CD4-positive, alpha-beta T cell treated with Interleukin-2 at 100 ng/mL for 4 hours (primary cell): Measurements from ENCODE around the gene LMBRD1.
"Not testable (repeated sequence)": the region's sequence is repeated elsewhere in the genome, so short reads cannot be mapped to it uniquely, and the experiment has no call there.

Experiments used
- DNase-seq: peaks from one replicate; pipeline ENCODE4 v3.0.0-alpha.2; 2020; ENCODE audit warnings: low spot score

LMBRD1 gene

DNA sequence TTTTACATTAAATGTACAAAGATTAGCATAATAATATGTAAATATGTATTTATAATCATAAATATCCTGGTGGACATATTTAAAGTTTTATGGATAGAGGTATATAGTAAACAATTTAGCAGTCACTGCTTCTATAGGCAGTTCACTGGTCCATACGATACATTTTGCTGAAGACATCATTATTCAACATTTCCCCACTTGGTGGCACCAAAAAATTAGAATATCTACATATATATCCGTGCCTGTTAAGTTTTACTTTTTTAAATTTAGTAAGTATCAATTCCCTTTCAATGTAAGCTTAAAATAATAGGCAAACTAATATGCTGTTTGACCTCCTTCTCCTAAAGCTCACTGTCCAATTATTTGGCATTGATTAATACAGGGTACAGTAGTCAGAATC is 64.2 kb downstream of the LMBRD1 start:
- peak; percentile 35 for DNase-seq

DNA sequence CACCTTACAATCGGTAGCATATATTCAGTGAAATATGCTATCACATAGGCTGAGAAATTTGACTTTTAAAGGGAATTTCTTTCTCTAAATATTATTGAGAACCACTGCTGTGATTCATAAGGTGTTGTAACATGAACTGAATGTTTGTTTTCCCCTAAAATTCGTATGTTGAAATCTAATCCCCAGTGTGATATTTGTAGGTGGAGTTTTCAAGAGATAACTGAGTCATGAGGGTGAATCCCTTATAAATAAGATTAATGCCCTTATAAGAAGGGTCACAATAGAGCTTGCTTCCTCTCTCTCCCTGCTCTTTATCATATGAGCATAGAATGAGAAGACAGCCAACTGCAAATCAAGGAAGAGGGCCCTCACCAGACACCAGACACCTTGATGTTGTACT is 64.8 kb downstream of the LMBRD1 start:
- no peak for DNase-seq

DNA sequence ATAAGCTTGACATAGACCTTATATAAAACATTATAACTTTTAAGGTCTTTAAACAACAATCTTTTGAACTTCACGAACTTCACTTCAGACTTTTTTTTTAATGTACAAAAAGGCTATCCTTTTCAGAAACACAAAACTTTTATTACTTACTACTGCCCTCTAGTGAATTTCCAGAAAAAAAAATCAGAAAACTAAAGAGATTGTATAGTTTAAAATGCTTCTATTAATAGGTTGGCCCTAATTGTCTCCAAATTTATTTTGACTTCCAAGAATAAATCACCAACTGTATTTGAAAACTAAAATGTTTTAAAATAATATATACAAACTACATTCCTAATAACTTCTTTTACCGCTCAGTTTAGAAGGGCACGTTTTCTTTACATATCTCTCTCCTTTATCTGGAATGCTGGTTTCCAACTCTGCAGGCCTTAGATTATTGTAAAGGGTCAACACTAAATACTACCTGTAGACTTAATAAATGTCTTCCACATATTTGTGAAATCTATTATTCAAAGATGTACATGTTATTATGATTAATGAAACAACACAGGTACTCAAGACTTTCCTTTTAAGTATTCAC is 66.8 kb downstream of the LMBRD1 start:
- DNase-seq, result peak; percentile 5

DNA sequence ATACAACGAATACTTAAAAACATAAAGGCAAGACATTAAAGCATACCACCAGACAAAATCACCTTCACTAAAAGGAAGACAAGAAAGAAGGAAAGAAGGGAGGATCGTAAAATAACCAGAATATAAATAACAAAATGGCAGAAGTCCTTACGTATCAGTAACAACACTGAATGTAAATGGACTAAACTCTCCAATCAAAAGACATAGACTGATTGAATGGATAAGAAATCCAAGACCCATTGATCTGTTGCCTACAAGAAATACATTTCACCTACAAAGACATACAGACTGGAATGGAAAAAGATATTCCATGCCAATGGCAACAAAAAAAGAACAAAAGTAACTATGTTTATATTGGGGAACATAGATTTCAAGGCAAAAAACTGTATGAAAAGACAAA is 74.1 kb downstream of the LMBRD1 start:
- DNase-seq, result no peak

DNA sequence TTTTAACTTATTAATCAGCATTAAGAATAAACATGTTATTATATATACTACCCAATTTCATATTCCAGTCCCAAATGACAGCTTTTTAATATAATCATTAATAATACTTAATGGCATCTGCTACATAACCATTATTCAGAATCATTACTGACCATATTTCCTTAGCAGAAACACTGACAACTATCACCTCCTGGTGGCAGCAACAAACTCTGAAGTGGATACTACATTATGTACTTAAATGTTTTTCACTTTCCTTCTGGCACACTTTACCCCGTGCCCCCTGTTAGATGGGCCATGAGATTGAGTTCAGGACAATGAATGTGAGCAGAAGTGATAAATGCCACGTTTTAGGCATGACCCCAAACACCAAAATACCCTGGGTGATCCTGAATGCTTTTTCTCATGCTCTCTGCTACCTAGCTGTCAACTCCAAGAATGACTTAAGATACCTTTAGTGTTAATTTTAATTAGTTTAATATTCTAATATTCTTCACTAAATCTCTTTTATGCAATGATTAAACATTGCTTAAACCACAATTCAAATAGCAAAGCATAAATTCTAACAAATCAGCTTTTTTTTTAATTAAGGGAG is 77.1 kb downstream of the LMBRD1 start:
- no peak for DNase-seq

DNA sequence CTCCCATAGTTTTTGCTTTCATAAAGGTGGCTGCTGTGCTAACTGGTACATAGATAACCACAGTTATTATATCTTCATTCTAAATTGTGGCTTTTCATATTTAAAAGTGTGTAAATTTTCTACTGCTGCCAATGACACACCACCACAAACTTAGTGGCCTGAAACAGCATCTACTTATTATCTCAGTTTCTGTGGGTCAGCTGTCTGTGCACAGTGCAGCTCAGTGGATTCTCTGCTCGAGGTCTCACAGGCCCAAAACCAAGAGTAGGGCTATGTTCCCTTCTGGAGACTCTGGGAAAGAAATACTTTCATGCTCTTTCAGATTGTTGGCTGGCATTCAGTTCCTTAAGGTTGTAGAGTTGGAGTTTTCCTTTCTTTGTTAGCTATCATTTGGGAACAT is 90.1 kb downstream of the LMBRD1 start:
- DNase-seq, result no peak

DNA sequence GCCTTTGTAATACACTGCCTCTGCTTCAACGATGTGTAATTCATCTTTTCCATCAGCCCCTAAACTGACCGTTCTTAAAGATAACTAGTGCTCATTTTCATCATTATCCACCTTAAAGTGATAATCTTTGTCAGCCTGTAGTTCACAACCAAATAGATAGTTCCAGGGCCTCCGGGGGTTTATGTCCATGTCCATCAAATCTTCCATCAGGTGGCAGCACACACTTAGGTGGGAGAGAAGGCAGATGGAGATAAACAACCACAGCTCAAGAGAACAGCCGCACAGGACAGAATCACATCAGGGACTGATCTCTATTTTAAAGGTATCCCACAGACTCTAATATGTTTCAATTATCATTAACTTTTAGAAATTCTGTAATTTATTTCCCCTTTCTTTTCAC is 90.9 kb downstream of the LMBRD1 start:
- no peak for DNase-seq

DNA sequence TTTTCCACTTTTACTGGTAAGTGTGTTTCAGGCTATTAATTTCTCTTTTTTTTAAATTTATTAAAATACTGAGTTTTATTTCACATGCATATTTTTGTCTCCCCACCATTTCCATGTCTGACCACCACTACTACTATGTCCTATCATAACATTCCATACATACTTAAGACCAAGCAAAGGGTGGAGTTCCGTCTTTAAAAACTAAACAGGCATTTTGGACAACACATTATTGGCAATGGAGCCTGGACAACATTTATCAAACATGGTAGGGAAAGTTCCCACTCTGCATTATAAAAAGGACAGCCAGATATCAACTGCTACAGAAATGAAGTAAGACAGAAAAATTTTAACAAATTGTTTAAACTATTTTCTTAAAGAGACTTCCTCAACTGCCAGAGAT is 91.9 kb downstream of the LMBRD1 start:
- no peak for DNase-seq

DNA sequence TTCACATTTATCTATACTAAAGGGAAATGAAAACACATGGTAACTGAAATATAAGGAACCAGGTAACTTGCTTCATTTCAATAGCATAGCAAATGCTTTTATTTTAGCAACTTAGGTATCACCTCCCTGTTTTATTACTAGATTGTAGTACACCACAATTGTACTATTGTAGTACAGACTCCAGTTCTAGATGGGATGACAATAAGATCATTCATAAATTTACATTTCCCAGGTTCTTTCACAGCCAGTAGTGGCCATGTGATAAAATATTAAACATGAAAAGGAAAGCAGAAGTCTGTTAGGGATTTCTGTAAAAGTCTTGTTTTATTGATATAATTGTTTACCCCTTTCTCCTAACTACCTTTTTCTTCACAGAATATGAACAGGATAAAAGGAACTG is 97.2 kb downstream of the LMBRD1 start:
- no peak for DNase-seq

DNA sequence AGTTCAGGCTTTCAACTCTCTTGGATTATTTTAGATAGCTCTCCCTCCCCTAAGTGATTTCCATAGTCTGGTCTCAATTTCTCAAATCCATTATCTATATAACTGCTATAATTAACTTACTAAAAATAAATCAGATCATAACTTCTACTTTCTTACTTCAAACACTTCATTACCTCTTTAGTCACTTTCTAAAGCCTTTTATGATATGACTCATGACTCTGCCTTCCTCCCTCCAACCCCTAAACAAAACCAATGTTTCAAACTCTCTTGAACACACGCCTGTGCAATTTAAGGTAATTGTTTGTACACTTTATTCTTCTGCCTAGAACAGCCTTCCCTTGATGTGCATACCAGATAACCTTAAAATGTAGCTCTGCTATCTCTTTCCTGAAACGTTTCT is 100.5 kb downstream of the LMBRD1 start:
- no peak for DNase-seq

DNA sequence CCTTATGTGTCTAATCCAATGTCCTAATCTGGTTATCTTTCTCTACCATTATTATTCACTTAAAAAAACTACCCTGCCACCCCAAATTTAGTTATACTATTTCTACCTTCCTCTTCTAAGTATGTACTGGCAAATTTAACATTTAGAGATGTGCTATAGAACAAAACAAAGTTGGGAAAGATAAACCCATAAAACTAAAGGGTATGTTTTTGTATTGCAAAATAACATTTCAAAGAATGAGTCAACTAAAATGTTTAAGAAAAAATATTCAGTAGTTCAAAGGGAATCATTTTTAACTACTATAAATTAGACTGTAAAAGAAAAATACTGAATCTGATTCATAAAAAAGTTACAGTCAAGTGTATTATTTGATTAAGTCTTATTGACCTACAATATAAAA is 103.0 kb downstream of the LMBRD1 start:
- no peak for DNase-seq

DNA sequence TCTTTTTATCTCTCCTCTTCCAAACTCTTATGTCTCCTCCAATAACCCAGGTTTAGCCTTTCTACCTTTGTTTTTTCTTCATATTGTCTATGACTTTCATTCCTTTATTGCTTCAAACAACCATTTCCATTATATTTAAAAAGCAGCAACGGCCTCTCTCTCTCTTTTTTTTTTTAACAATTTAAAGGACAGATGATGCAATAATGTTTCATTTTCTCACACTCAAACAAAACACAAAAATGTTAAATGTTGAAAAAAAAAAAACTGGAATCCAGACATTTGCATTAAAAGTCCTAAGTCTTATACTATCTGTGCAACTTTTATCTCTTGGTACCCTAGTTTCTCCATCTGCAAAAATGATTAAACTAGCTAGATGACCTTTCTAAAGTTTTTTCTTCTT is 105.8 kb downstream of the LMBRD1 start:
- no peak for DNase-seq

DNA sequence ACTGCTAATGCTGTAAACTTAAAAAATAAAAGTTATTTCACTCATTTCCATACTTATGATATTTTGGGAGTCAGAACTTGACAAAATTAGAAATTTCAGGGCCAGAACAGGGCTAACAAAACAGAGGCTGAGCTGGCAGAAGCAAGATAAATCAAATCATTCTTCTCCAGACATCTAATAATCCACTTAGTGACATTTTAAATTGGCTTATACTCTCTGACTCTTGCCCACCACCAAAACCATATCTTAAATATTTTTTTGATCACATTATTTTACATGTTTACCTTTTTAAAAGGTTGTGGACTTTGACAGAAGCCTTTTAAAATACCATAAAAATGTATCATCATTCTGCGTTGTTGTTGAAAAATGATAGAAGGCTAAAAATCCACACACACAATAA is 116.5 kb downstream of the LMBRD1 start:
- no peak for DNase-seq

DNA sequence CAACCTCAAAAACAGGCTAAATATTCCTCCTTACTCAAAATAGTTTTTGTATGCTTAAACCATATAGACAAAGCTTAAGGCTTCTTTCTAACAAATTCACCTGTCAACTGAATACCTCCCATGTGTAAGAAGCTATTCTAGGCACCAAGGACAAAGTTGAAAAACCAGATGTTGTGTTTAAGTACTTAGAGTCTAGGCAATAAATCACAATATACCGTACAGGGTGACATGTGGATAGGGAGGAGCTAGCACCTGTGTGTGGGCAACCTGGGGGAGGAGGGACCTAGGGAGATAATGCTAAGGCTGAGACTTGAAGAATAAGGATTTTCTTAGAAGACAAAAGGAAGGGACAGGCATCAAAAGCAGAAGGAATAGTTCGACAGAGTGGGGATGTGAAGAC is 123.5 kb downstream of the LMBRD1 start:
- no peak for DNase-seq

DNA sequence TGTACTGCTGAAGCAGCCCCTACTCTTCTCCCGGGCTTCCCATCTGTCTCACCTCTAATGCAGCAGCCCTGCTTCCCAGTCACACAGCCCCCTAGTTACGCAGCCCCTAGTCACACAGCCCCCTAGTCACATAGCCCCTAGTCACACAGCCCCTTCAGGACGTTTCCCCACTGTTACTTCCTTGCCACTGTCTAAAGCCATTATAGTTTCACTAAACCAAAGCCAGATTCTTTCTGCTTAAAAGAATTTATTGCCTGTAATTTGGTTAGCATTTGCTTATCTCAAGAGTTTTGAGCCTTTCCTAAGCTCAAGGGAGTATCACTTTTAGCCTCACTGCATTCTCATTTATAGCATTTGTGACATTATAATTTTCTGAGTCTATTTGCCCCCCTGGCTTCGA is 127.9 kb downstream of the LMBRD1 start:
- no peak for DNase-seq

DNA sequence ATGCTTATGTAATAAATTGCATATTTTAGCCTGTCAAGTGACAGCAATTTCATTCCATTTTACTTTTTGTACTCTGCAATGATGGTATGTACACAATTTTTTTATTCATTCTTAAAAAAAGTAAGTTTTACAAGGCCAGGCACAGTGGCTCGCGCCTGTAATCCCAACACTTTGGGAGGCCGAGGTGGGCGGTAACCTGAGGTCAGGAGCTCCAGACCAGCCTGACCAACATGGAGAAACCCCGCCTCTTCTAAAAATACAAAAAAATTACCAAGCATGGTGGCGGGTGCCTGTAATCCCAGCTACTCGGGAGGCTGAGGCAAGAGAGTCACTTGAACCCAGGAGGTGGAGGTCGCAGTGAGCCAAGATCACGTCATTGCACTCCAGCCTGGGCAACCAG is 130.0 kb downstream of the LMBRD1 start:
- DNase-seq, result not testable (repeated sequence)

DNA sequence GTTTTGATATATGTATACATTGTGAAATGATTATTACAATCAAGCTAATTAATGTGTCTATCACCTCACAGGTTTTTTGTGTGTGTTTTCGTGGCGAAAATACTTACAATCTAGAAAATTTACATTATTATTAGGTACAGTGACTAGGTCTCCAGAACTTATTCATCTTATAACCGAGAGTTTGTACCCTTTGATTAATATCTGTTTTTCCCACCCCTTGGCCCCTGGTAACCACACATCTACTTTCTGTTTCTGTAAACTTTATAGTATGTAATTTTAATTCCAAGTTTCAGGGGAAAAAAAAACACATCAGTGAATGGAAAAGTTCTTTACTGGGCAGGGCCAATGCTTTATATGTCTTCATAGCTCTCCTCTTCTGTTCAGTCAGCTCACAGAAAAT is 131.4 kb downstream of the LMBRD1 start:
- no peak for DNase-seq

DNA sequence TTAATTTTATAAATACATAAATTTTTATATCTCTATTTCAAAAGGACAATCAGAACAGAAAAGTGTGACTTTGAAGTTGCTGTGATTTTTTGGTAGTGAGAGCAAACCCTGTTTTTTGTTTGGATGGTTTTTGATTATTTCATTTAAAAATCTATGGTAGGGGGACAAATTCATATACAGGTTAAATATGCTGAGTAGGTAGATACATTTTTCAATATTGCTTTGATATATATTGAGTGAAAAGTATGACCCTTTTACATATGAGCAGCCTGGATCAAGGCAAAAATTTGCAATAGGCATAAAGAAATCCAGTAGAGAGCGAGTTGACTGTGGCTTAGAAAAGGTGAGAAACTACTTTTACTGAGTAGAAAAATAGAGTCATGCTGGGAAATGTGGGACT is 132.3 kb downstream of the LMBRD1 start:
- no peak for DNase-seq

DNA sequence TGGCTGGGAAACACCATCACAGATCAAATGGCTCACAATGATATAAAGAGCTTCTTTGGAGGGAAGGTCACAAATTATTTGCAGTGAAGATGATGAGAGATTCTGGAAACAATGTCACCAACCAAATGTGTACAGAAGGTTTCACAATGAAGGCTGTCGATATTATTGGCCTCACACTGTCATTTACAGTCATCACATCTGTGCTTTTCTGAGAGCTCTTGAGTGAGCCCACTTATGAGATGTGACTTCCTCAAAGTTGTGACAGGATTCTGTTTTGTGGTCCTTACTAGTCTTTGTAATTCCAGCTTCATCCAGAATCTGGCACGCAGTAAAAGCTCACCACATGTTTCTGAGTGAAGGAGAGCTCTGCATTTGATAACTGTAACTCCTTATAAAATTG is 133.6 kb downstream of the LMBRD1 start:
- DNase-seq, result no peak

DNA sequence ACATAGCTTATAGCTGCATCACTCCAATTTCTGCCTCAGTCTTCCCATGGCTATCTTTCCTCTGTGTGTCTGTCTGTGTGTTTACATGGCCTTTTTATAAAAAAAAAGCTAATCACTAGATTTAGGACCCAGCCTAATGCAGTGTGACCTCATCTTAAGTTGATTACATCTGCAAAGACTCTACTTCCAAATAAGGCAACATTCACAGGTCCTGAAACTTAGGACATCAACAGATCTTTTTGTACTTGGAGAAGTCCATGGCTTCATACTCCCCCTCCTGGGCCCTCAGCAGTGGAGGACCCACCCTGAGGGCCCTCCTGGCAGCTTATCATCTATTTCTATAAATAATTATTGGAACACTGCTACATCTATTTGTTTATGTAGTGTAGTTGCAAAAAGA is 146.1 kb downstream of the LMBRD1 start:
- no peak for DNase-seq

DNA sequence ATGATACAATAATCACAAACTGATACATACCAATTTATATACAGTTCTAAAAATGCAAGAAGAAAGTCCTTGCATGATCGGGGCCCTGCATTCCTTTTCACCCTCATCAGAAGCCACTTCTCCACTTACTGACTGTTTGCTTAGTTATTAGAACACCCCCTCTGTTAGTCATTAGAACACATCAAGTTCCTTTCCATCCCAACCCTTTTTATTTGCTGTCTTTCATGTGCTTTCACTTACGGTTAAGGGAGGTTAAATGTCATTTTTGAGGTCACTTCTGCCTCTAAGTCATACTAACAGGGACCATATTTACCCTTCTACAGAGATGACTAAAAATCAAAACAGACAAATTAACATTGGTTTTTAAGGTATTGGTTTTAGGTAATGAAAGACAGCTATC is 149.1 kb downstream of the LMBRD1 start:
- DNase-seq, result no peak

DNA sequence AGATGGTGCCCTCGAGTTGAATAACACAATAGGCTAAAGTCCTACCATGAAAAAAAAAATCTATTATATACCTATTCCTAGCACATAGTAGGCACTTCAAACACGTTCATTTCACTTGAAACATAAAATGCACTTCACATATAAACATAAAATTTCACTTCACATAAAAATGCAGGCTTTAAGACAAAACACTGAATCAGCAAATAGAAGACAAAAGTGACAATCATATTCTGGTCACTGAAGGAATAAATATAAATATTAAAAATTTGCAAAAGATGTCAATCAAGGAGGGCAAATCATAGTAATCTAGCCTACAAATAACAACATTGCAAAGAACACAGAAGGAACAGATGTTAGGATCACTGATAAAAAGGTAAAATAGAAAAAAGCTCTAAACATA is 153.1 kb downstream of the LMBRD1 start:
- no peak for DNase-seq

DNA sequence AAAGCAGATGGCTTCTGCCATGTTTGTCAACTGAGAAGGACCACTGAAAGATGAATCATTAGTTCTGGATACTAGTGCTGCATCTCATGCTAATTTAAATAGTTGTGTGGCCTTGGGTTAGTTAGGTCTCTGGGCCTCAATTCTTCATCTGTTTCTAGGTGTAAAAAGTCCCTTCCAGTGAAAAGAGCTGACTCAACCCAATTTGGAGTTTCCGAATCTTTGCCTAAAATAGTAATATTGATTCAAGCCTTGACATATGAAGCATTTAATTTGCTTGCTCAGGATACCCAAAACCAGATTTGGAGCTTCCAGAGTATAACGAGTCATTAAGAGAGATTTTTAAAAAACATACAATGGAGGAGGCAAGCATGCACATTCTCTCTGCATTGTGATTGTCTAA is 163.9 kb downstream of the LMBRD1 start:
- no peak for DNase-seq

DNA sequence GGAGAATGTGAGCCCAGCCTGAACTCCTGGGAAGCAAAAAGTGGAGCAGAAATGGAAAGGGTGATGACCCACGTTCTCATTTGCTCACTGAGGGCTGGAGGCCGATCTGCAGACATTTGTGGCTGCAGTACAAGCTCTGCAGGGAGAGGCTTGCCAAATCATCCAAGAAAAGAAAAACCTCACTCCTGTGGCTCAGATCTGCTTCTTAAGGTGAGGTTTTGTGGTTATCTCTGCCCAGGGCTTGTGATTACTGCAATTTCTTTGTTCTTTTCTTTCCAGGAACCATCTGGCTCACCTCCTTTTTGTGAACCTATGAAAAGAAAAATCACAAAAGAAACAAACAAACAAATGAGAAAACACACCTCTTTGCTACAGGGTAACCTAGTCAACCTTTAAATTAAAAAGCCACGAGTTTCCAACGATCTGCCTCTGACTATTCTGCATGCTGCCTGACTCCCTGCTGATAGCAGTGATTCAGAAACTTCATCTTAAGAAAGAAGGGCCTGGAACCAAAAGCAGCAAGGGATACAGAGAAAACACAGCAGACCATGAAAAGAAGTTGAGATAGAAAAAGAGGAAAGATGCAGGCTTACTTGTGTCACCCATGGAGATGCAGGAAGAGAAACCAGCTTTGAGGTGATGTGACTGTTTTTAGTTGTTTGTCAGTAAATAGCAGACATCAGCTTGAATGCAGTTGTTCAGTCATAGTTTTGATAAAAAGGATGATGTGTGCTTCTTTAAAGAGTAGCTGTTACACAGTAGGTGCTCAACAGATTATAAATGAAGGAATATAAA is 165.1 kb downstream of the LMBRD1 start:
- DNase-seq, result no peak
